ENCODE data around the gene PRDM15. TPM values are rescaled to one million over a fixed set of nuclear protein-coding genes. Genes with fewer than 3 reads are reported as not detected.

The PRDM15 gene
- total RNA-seq, 1 experiment from 2014 or later = 9.8 TPM

DNA sequence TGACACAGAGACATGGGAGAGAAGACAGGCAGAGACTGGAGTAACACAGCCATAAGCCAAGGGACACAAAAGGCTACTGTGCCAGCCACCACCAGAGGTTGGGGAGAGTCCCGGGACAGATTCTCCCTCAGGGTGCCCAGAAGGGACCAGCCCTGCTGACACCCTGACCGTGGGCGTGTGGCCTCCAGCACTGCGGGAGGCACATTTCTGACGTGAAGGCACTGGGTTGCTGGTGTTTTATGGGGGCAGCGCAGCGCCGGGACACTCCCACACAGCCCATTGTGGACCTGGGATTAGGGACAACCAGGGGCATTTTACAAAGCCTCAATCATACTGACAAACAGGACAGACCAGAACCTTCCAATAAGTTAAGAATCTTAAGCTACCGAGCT, 26.2 kb downstream of the PRDM15 start:
- BruUV-seq (replicated peaks) = no TSS peak
- DNase-seq (ENCODE audit: low read depth, low spot score) (no peak), ATAC-seq (no peak)
- ChIA-PET CTCF (no interaction called here), RAD21 (ENCODE audit: low non-redundant PET in 1 of 2, low total read pairs in 2 of 2, uncharacterized antibody in 2 of 2, unreplicated experiment in 2 of 2) (no interaction called here), POLR2A (no interaction called here)
- H4K20me1 ChIP-seq (ENCODE audit: insufficient read depth) = no peaks in the 10 kb centered on the region
- no peaks in the 10 kb centered on the region for H3K79me2 ChIP-seq (ENCODE audit: insufficient read depth, low read length)
- H2AFZ ChIP-seq (ENCODE audit: low read depth, low read length, poor library complexity, severe bottlenecking) = no peak overlapping the region
- no peaks in the 10 kb centered on the region for H3K27me3 ChIP-seq (ENCODE audit: insufficient read depth, low read length)
- no peaks in the 10 kb centered on the region for H3K9me2 ChIP-seq (ENCODE audit: insufficient read depth)
- H3K4me1 ChIP-seq (ENCODE audit: control insufficient read depth in 1 of 2, insufficient read depth in 2 of 2, low read length in 2 of 2) = no peaks in the 10 kb centered on the region
- no peak overlapping the region for H3K4me3 ChIP-seq (replicated peaks in 1 of 2; ENCODE audit: low read depth in 1 of 2, low read length in 2 of 2)
- intact Hi-C loops (cut with micrococcal nuclease) = no loop called here
- no peak overlapping the region for H3K9ac ChIP-seq (ENCODE audit: low read length)
- 0 out of 4 replicates have a peak, but pooled peaks cover 0 to 3% of the 10 kb centered on the region in 2 experiments for H3K36me3 ChIP-seq (ENCODE audit: control insufficient read depth in 1 of 2, insufficient read depth in 2 of 2, low read length in 2 of 2)
- no peak overlapping the region for H3K27ac ChIP-seq (ENCODE audit: low read depth, low read length)
- no peaks in the 10 kb centered on the region for H3K9me3 ChIP-seq (ENCODE audit: control insufficient read depth in 1 of 2, insufficient read depth in 1 of 2, low read depth in 1 of 2, low read length in 2 of 2)
- H3K4me2 ChIP-seq (ENCODE audit: low read length) = no peak overlapping the region
- TF ChIP-seq, protein P1, sequence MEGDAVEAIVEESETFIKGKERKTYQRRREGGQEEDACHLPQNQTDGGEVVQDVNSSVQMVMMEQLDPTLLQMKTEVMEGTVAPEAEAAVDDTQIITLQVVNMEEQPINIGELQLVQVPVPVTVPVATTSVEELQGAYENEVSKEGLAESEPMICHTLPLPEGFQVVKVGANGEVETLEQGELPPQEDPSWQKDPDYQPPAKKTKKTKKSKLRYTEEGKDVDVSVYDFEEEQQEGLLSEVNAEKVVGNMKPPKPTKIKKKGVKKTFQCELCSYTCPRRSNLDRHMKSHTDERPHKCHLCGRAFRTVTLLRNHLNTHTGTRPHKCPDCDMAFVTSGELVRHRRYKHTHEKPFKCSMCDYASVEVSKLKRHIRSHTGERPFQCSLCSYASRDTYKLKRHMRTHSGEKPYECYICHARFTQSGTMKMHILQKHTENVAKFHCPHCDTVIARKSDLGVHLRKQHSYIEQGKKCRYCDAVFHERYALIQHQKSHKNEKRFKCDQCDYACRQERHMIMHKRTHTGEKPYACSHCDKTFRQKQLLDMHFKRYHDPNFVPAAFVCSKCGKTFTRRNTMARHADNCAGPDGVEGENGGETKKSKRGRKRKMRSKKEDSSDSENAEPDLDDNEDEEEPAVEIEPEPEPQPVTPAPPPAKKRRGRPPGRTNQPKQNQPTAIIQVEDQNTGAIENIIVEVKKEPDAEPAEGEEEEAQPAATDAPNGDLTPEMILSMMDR (IDR thresholded peaks at IDR 0.05 in 2 of 3, conservative IDR thresholded peaks at IDR 0.05 in 1 of 3; ENCODE audit: borderline replicate concordance in 1 of 3, insufficient read depth in 1 of 3, low read depth in 2 of 3, low read length in 2 of 3) = no peak
- TF ChIP-seq ZNF274 (IDR thresholded peaks at IDR 0.05; ENCODE audit: low read depth, low read length) = no peak
- no peak for TF ChIP-seq POLR2A (IDR thresholded peaks at IDR 0.05; ENCODE audit: borderline replicate concordance, extremely low read depth, insufficient read depth, insufficient read length)
- no peak for TF ChIP-seq TCF7L2 (IDR thresholded peaks at IDR 0.05; ENCODE audit: borderline replicate concordance, extremely low read depth, insufficient read depth, insufficient read length)
- no peak for TF ChIP-seq EZH2 (IDR thresholded peaks at IDR 0.05)
- TF ChIP-seq CBX3 (IDR thresholded peaks at IDR 0.05; ENCODE audit: low read depth) = no peak

- intact Hi-C loops (cut with micrococcal nuclease) = no loop called here
- no peaks in the 10 kb centered on the region for H3K9me3 ChIP-seq (ENCODE audit: control insufficient read depth in 1 of 2, insufficient read depth in 1 of 2, low read depth in 1 of 2, low read length in 2 of 2)
- no TSS peak for BruUV-seq (replicated peaks)
- no peak overlapping the region for H3K4me2 ChIP-seq (ENCODE audit: low read length)
- DNase-seq (ENCODE audit: low read depth, low spot score) (no peak), ATAC-seq (no peak)
- no peak overlapping the region for H3K27ac ChIP-seq (ENCODE audit: low read depth, low read length)
- no peaks in the 10 kb centered on the region for H4K20me1 ChIP-seq (ENCODE audit: insufficient read depth)
- no peaks in the 10 kb centered on the region for H3K4me1 ChIP-seq (ENCODE audit: control insufficient read depth in 1 of 2, insufficient read depth in 2 of 2, low read length in 2 of 2)
- no peaks in the 10 kb centered on the region for H3K79me2 ChIP-seq (ENCODE audit: insufficient read depth, low read length)
- no peak overlapping the region for H2AFZ ChIP-seq (ENCODE audit: low read depth, low read length, poor library complexity, severe bottlenecking)
- no peak overlapping the region for H3K4me3 ChIP-seq (replicated peaks in 1 of 2; ENCODE audit: low read depth in 1 of 2, low read length in 2 of 2)
- ChIA-PET POLR2A (no interaction called here), CTCF (no interaction called here), RAD21 (ENCODE audit: low non-redundant PET in 1 of 2, low total read pairs in 2 of 2, uncharacterized antibody in 2 of 2, unreplicated experiment in 2 of 2) (no interaction called here)
- H3K27me3 ChIP-seq (ENCODE audit: insufficient read depth, low read length) = no peaks in the 10 kb centered on the region
- H3K9ac ChIP-seq (ENCODE audit: low read length) = no peak overlapping the region
- no peaks in the 10 kb centered on the region for H3K9me2 ChIP-seq (ENCODE audit: insufficient read depth)
- H3K36me3 ChIP-seq (ENCODE audit: control insufficient read depth in 1 of 2, insufficient read depth in 2 of 2, low read length in 2 of 2) = 0 out of 4 replicates have a peak, but pooled peaks cover 0 to 3% of the 10 kb centered on the region in 2 experiments
- no peak for TF ChIP-seq SP1 (IDR thresholded peaks at IDR 0.05; ENCODE audit: low read depth)
- TF ChIP-seq, protein P1 (IDR thresholded peaks at IDR 0.05 in 2 of 3, conservative IDR thresholded peaks at IDR 0.05 in 1 of 3; ENCODE audit: borderline replicate concordance in 1 of 3, insufficient read depth in 1 of 3, low read depth in 2 of 3, low read length in 2 of 3) = no peak
- no peak for TF ChIP-seq SIN3A (IDR thresholded peaks at IDR 0.05; ENCODE audit: low read depth)
- TF ChIP-seq FOSL1 (IDR thresholded peaks at IDR 0.05; ENCODE audit: low read depth) = no peak
- no peak for TF ChIP-seq ZFX (IDR thresholded peaks at IDR 0.05)
- no peak for TF ChIP-seq YY1 (IDR thresholded peaks at IDR 0.05; ENCODE audit: extremely low read depth, insufficient replicate concordance, low read depth, low read length)
- TF ChIP-seq TCF7L2 (IDR thresholded peaks at IDR 0.05; ENCODE audit: borderline replicate concordance, extremely low read depth, insufficient read depth, insufficient read length) = no peak
- TF ChIP-seq JUND (IDR thresholded peaks at IDR 0.05) = no peak
- TF ChIP-seq POLR2A (IDR thresholded peaks at IDR 0.05; ENCODE audit: borderline replicate concordance, extremely low read depth, insufficient read depth, insufficient read length) = no peak
- TF ChIP-seq RAD21 (IDR thresholded peaks at IDR 0.05; ENCODE audit: low read depth) = no peak
- TF ChIP-seq SRF (IDR thresholded peaks at IDR 0.05; ENCODE audit: low read depth) = no peak
- no peak for TF ChIP-seq EZH2phosphoT487 (IDR thresholded peaks at IDR 0.05; ENCODE audit: borderline replicate concordance)
- TF ChIP-seq ATF3 (IDR thresholded peaks at IDR 0.05) = no peak
- no peak for TF ChIP-seq ZNF274 (IDR thresholded peaks at IDR 0.05; ENCODE audit: low read depth, low read length)
These were observed 26.8 kb downstream of the PRDM15 start for GRCh38 chr21:41852151-41852928.
